Muscle of arm (tissue), 12 donors: ENCODE results near the gene CMAS. TPM values are rescaled to one million over a fixed set of nuclear protein-coding genes. Genes with fewer than 3 reads are reported as not detected.
"Not testable (repeated sequence)": the region's sequence is repeated elsewhere in the genome, so short reads cannot be mapped to it uniquely, and the experiment has no call there.

ENCODE experiments used
- DNase-seq: peaks from one replicate; pipeline ENCODE4 v3.0.0-alpha.2; 2013
- polyA plus RNA-seq, 12 donors: library from polyadenylated mRNA; unstranded; fragments of 120-200 nt; gene quantifications; one replicate each; pipeline ENCODE4 v1.2.1, GENCODE V29; 2013; ENCODE audit not compliant: insufficient read length in 12 of 12

CMAS gene
- polyA plus RNA-seq, 12 donors: 27.8 to 38.7 (median 34.7) TPM; not detected in 1

DNA sequence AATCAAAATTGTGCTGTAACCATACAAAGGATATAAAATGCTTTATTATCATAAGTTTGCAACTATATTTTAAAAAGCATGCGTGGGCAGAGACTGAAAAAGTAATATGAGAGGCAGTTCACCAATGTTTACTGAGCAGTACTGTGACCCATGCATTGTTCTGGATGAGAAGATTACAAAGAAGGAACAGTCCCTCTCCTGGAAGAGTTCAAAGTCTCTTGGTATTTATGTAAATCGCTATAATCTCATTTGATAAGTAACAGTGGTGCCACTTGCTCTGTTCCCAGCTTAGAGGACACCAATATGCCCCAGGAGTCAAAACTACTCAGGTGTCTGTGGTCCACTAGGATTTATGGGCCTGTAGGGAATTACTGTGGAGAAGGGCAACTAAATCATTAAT is 2.1 kb upstream of the CMAS start:
- DNase-seq: no peak

DNA sequence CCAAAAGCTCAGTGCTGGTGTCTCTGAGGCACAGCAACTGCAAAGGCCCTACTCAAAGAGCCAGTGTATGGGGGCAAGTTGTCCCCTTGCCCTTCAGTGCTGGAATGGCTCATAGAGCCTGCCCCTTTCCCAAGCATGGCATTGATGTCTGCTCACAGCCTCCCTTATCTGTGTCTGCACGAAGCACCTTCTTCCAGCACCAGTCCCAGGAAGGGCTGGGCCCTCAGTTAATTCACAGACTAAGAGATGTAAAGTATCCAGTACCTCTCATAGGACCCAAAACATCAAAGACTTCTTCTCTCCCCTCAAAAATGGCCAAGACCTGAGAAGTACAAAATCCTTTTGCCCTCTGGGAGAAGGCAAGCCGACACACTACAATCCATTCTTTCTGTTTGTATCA is 1.6 kb upstream of the CMAS start:
- no peak for DNase-seq

DNA sequence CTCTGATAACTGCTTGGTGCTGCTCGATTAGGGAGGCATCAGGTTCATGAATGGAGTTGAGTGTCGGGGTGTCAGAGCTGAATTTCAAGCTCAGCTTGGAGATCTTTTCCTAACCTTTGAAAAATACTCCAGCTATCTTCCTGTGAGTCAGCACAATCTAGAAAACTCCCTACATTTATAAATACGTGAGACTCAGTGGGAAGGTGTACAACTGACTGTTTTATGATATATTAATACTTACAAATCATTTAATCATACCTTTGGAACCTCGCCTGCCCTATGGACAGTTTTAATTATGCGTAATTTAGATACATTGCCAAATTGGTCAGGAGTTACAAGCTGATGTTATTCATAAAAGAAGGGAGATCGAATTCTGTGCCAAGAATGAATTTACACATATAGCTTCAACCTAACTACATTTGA is 961 bp downstream of the CMAS start:
- DNase-seq: no peak

DNA sequence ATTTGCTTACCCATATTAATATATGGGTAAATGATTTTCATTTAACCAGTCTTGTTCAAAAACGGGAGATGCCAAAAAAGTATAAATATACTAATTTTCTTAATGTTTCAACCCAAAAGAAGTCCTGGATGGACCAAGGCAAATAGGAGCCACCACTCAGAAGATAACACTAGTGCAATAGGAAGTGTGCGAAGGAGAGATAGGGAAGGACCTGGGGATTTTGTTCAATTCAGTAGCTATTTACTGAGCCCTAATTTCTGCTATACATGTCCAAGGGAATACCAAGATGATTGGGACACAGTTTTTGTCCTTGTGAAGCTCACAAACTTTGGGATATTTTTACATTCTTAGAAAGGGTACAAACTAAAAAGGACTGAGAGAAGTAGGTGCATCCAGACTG is 1.5 kb downstream of the CMAS start:
- DNase-seq: no peak

DNA sequence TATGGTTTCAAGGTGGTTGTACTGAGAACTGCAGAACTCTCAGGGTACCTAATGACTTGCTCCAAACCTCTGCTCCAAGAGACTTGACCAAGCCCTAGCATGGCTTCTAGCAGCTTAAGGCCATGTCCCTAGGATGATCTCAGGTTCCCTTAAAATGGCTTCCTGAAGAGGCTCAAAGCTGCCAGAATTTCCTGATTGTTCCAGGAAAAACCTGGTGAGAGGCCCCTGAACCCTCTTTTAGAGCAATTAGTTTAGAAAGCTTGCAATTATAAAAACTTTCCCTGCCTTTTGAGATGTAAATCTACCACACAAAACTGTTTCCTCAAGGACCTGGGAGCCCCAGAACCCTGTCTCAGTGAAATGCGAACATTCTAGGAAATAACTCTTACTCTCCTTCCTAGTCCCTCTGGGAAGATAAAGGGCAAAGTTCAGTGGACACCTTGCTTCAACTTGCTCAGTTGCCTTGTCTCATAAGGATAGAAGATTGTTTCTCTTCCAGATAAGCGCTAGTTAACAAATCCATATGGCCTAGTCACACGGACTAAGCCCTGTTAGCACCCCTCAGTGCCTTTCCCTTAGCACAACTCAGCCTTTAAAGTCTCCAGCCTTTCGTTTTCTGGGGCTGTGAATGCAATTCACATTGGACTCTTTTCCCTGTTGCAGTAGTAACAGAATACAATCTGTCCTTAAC is 2.5 kb downstream of the CMAS start:
- no peak for DNase-seq

DNA sequence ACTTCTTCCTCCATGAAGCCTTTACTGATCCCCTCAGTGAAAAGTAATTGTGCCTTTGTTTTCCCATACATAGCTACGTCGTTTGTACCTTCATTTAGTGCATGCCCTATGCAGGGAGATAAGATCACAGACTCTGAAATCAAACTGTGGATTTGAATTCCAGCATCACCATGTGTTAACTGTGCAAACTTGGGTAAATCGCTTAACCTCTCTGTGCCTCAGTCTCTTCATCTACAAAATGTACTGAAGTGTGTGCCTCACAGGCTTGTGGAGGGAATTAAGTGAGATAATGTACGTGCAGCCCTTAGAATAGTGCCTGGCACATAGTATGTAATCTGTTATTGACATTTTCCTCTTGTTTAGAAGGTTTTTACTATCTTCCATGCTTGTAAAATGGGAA is 4.1 kb downstream of the CMAS start:
- no peak for DNase-seq

DNA sequence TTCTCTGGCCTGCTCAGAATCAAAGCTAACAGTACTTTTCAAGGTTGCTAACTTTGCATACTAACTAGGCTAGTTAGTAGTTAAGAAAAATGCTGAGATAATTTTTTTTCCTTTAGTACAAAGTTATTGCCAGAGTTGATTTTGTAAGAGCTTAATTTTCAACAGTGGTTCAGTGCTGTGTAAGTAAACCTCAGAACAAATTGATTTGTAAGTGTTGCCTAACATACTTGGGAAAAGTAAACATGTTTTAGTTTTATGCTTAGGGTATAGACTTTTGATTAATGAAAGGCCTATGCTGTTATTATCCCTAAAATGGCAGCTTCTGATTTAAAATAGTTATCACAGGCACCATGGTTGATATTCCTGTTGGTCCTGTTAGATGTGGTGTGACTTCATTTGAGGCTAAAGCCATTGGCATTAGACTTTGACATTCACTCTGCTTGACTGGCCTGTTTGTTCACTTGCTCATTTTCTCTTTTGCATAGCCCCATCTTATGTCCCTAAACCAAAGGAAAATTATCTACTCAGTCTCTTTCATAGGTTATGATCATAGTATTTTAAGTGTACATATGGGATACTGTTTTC is 5.2 kb downstream of the CMAS start:
- DNase-seq: no peak

DNA sequence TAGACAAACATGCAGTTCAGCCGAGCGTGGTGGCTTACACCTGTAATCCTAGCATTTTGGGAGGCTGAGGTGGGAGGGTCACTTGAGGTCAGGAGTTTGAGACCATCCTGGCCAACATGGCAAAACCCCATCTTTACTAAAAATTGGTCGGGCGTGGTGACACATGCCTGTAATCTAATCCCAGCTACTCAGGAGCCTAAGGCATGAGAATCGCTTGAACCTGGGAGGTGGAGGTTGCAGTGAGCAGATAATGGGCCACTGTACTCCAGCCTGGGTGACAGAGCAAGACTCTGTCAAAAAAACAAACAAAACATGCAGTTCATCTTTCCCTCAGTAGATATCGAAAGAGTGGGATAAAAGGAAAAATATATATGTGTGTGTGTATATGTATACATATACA is 7.0 kb downstream of the CMAS start:
- not testable (repeated sequence) for DNase-seq

DNA sequence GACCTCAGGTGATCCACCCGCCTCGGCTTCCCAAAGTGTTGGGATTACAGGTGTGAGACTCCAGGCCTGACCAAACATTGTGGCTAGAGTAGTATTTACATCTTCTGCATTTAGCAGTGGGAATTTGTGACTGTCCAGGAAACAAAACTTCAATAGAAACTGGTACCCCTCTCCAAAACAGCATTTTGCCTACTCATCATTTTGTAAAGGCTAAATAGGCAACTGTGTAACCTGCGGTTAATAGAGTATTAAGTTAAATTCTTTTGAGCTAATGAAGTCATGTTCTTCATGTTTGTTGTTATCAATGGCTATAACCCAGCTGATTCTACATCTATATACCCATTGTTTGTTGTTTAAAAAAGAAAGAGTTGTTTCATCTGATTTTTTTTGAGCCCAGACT is 8.1 kb downstream of the CMAS start:
- no peak for DNase-seq

DNA sequence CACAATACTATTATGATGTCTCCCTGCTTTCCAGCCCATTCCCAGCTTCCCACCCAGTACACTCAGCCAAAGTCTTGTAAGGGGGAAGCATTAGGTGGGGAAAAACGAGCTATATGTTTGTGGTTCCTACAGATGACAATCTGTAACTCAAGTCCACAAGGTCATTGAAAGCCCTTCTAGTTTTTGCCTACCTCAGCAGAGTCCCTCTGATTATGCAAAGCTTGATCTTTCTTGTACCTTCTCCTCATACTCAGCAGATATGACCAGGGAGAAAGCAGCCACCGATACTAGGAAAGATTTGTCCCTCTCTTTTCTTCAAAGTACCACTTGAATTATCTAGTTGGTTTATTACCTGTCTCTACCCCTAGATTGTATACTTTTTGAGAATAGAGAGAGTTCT is 10.6 kb downstream of the CMAS start:
- DNase-seq: no peak

DNA sequence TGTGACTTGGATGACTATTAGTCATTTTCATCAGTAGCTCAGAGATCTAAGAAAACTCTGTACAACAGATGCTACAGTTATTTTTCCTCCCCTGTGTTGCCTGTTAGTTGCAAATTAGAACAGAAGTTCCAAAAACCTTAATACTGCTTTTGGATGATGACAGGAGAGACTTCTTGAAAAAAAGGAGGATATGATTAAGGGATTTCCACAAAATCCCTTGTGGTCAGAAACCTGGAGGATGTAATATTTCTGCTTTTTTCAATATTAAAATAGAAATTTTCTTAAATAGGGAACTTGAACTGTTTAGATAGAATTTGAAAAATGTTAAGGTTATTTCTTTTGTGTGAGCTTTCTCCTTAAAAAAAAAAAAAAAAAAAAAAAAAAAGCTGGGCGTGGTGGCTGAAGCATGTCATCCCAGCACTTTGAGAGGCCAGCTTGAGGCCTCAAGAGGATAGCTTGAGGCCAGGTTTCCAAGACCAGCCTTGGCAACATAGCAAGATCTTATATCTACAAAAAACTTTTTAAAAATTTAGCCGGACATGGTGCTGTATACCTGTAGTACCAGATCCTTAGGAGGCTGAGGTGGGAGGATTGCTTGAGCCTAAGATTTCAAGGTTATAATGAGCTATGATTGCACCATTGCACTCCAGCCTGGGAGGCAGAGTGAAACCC is 14.1 kb downstream of the CMAS start:
- DNase-seq: no peak

DNA sequence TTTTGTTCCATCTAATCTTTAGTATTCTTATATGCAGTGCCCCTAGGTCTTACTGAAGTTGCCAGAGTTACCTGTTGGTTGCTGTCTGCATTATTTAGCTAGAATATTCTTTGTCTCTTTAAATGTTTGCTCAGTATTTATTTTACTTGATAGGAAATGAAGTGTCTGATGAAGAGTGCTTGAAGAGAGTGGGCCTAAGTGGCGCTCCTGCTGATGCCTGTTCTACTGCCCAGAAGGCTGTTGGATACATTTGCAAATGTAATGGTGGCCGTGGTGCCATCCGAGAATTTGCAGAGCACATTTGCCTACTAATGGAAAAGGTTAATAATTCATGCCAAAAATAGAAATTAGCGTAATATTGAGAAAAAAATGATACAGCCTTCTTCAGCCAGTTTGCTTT is 18.9 kb downstream of the CMAS start:
- no peak for DNase-seq

DNA sequence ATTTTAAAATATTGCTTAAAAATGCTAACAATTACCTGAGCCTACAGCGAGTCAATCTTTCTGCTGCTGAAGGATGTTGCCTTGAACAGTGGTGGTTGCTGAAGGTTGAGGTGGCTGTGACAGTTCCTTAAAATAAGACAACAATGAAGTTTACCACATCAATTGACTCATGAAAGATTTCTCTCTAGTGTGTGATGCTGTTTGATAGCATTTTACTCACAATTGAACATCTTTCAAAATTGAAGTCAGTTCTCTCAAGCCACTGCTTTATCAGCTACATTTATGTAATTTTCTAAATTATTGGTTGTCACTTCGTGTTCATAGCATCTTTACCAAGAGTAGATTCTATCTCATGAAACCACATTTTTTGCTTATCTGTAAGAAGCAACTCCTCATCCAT is 20.3 kb downstream of the CMAS start:
- DNase-seq: no peak

DNA sequence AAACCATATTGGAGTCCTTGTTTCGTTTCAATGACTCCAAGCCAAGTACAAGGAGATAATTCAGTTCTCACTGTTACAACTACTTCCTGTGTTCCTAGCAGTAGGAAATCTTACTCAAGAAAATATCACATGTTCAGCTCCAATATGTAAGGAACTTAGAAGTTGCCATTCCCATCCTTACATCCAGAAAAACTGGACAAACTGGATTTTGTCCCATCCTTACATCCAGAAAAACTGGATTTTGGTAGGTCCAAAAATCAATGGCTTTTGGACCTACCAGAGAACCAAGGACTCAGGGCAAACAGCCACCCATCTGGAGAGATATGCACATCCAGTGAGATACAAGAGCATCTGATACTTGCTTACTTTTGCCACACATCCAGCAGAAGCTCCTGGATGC is 23.8 kb downstream of the CMAS start:
- DNase-seq: no peak

DNA sequence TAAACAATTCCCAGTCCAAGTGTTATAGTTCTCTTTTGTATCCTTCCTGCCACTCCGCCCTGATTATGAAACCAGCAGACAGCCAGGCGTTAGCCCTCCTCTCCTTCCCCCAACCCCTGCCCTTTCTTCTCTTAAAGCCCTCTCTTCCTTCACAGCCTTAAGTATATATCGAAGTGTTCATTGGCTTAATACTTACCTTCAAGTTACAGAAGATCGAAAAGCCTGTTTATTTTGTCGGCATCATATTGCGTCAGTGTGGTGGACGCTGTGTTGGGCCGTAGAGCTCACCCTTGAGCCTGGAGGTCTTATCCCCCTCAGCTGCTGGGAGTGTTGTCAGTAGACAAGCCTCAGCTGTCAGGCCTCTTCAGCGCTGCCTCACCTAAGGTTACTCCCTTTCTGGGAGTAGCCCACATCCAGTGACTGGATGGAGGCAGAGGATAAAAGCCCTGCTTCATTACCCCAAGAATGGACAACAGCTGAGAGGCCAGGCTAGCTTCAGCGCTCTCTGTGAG is 36.2 kb downstream of the CMAS start:
- no peak for DNase-seq

DNA sequence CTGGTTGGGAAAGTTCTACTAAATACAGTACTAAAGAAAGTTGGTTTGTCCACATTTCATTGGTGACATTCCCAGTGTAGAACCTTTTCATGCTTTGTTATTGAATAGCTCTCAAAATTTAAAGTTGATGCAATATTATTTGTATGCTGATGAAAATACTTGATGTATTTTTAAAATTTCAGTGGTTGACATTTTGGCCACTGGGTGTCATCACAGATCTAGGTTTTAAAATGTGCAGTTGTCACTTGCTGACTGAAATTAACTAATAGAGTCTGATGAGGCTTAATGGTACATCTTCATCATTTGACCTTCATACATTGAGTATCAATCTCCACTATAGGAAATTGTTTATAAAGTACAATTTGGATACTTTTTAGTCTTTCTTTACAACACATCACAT is 37.1 kb downstream of the CMAS start:
- DNase-seq: peak; percentile 43

DNA sequence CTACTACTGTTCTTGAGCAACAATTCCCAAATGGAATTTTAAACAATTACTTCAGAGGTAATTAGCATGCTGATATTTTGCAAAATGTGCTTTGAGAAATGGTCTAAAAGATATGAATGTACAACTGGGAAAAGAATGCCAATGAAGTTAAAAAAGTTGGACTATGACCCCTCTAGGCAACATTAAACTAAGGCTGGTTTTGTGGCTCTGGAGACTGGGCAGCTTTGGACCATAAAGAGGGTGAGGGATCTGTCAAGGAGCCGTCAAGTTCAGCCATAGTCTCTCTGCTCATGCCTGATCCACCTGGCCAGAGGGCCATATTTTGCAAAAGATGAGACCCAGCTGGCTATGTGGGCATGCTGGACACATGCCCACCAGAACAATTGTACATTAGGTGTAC is 38.8 kb downstream of the CMAS start:
- no peak for DNase-seq

DNA sequence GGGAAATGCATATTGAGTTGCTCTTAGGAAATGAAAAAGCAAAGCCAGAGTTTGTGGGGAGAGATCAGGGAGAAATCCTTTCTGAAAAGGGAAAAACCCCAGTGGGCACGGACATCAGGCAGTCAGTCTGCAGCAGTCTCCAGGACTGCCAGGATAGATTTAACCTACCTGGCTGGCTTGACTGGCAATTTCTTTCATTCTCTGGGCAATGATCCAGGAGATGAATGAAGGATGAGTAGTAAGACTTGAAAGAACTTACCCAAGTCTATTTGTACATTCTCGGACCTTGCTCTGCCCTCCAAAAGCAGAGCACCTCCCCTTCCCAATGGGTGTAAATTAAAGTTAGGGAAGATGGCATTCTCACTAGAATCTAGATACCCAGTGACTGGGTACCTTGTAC is 42.9 kb downstream of the CMAS start:
- DNase-seq: no peak

DNA sequence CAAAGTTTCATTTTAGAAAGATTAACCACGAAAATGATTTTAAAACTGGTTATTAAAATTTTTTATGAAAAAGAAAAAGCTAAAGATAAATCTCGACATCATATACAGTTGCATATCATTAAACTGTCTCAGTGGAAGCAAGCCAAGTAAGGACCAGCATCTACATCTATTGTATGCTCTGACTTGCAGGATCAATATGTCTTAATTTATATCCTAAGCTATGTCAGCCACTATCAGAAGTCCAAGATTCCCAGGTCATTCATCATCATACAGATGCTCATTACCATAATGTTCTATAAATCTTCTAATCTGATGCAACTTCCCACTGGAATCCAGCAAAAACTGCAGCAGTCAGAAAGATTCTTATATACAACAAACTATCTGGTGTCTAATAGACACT is 43.5 kb downstream of the CMAS start:
- no peak for DNase-seq

DNA sequence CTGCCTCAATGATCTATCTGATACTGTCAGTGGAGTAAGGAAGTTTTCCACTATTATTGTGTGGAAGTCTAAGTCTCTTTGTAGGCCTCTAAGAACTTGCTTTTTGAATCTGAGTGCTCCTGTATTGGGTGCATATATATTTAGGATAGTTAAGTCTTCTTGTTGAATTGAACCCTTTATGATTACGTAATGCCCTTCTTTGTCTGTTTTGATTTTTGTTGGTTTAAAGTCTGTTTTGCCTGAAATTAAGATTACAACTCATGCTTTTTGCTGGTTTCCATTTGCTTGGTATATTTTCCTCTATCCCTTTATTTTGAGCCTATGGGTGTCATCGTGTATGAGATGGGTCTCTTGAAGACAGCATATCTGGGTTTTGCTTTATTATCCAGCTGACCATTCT is 53.0 kb downstream of the CMAS start:
- DNase-seq: not testable (repeated sequence)

DNA sequence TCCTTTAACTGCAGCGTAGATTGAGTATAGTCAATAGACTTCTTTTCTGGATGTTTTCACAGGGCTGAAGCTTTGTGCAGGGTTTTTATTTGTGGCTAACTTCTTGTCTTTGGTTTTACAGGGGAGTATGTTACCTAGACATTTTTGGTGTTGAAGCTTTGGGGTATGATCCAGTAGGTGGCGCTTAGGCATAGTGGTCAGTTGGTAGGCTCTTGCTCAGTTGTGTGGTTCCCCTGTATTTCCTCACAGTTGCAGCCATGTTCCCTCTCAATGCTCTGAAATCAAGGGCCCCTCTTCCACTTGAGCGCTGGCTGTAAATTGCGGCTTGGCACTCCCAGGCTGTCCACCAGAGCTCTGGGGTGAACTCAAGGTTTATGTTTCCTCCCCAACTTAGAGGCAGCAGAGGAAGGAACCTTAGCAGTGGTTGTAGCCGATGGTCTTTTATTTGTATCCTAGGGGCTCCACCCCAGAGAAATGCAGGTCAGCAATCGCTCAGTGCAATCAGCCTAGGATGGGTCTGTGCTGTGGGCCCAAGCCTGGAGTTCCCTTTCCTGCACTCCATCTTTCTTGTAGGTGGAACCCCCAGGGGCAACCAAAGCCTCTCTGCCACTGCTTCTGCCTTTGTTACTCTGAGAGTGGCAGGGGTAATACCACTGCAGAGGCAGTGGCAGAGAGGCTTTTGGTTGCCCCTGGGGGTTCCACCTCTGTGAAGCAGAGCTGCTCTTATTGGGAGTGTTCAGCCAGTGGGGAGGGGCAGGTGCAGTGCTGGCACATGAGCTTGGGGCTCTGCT is 55.1 kb downstream of the CMAS start:
- peak; percentile 47 for DNase-seq

DNA sequence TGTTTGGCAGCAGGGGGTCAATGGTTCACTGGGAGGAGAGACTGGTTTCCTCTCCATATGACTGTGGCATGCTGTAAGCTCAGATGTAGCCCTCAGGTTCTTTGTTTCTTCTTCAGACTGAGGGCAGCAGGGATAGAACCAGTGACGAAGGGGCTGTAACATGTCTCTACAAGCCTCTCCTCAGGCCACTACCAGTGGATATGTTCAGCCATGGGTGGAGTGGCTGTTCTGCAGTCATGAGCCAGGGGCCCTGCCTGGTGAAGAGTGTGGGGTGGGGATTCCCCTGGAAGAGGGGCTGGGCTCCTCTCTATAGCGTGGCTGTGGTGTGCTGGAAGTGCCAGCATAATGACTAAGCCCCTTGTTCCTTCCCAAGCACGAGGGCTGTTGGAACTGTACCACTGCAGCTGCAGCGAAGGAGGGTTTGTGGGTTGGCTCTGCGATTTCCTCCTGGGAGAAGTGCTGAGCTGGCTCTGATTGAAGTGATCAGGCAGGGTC is 55.8 kb downstream of the CMAS start:
- DNase-seq: peak; percentile 35
